IPS-15b (cell line): ENCODE results near the gene CSRNP2.

ENCODE experiments used
- H3K27me3 ChIP-seq: one replicate; pipeline ENCODE4 v1.6.1; 2013; ENCODE audit warnings: low read length; ENCODE audit not compliant: control insufficient read depth, insufficient read depth
- H3K36me3 ChIP-seq: one replicate; pipeline ENCODE4 v1.6.1; 2013; ENCODE audit warnings: low read length; ENCODE audit not compliant: control insufficient read depth, insufficient read depth
- H3K4me1 ChIP-seq: one replicate; pipeline ENCODE4 v1.6.1; 2013; ENCODE audit warnings: mild to moderate bottlenecking, low read length; ENCODE audit not compliant: control insufficient read depth, insufficient read depth
- H3K4me3 ChIP-seq: one replicate; pipeline ENCODE4 v1.5.1; 2013; ENCODE audit warnings: low read depth, low read length
- H3K9ac ChIP-seq: one replicate; pipeline ENCODE4 v1.6.1; 2013; ENCODE audit warnings: low read depth, mild to moderate bottlenecking, low read length
- H3K9me3 ChIP-seq: one replicate; pipeline ENCODE4 v1.6.1; 2013; ENCODE audit warnings: mild to moderate bottlenecking, low read length; ENCODE audit not compliant: control insufficient read depth, insufficient read depth

Gene CSRNP2

GRCh38 chr12:51076236-51076930 is 7.0 kb downstream of the CSRNP2 start:
- H3K36me3 ChIP-seq, result peaks cover 7% of the 10 kb centered on the region
- no peaks in the 10 kb centered on the region for H3K27me3 ChIP-seq
- H3K4me3 ChIP-seq, result no peak overlapping the region
- no peaks in the 10 kb centered on the region for H3K4me1 ChIP-seq
- no peak overlapping the region for H3K9ac ChIP-seq
- no peaks in the 10 kb centered on the region for H3K9me3 ChIP-seq

- H3K4me3 ChIP-seq, result no peak overlapping the region
- H3K27me3 ChIP-seq, result no peaks in the 10 kb centered on the region
- no peaks in the 10 kb centered on the region for H3K9me3 ChIP-seq
- H3K36me3 ChIP-seq, result peaks cover 12% of the 10 kb centered on the region
- no peak overlapping the region for H3K9ac ChIP-seq
- H3K4me1 ChIP-seq, result no peaks in the 10 kb centered on the region
Measured at GRCh38 chr12:51075390-51075789, 8.0 kb downstream of the CSRNP2 start.

GRCh38 chr12:51071663-51072062 is 11.7 kb downstream of the CSRNP2 start:
- Histone ChIP-seq H3K27me3 (no peaks in the 10 kb centered on the region), H3K4me1 (no peaks in the 10 kb centered on the region), H3K36me3 (peaks cover 23% of the 10 kb centered on the region), H3K9me3 (no peaks in the 10 kb centered on the region), H3K4me3 (no peak overlapping the region), H3K9ac (no peak overlapping the region)

GRCh38 chr12:51070004-51070403 is 13.4 kb downstream of the CSRNP2 start:
- Histone ChIP-seq H3K9me3 (no peaks in the 10 kb centered on the region), H3K9ac (no peak overlapping the region), H3K4me1 (no peaks in the 10 kb centered on the region), H3K36me3 (peaks cover 27% of the 10 kb centered on the region), H3K27me3 (no peaks in the 10 kb centered on the region), H3K4me3 (no peak overlapping the region)

GRCh38 chr12:51067771-51068170 is 15.6 kb downstream of the CSRNP2 start:
- Histone ChIP-seq H3K4me1 (no peaks in the 10 kb centered on the region), H3K36me3 (peaks cover 46% of the 10 kb centered on the region), H3K4me3 (no peak overlapping the region), H3K9me3 (no peaks in the 10 kb centered on the region), H3K27me3 (no peaks in the 10 kb centered on the region), H3K9ac (no peak overlapping the region)

- Histone ChIP-seq H3K27me3 (no peaks in the 10 kb centered on the region), H3K4me1 (no peaks in the 10 kb centered on the region), H3K9me3 (no peaks in the 10 kb centered on the region), H3K4me3 (no peak overlapping the region), H3K9ac (no peak overlapping the region), H3K36me3 (peaks cover 51% of the 10 kb centered on the region)
Measured at GRCh38 chr12:51067229-51067628, 16.2 kb downstream of the CSRNP2 start.

GRCh38 chr12:51065530-51065929 is 17.9 kb downstream of the CSRNP2 start:
- peaks cover 41% of the 10 kb centered on the region for H3K36me3 ChIP-seq

GRCh38 chr12:51062631-51063397 is 20.6 kb downstream of the CSRNP2 start:
- H3K9me3 ChIP-seq, result no peaks in the 10 kb centered on the region
- H3K9ac ChIP-seq, result no peak overlapping the region
- H3K4me3 ChIP-seq, result no peak overlapping the region
- no peaks in the 10 kb centered on the region for H3K4me1 ChIP-seq
- H3K36me3 ChIP-seq, result peaks cover 53% of the 10 kb centered on the region
- no peaks in the 10 kb centered on the region for H3K27me3 ChIP-seq

More at GRCh38 chr12:51065530-51065929, 17.9 kb downstream of the CSRNP2 start:
- Histone ChIP-seq H3K4me1 (no peaks in the 10 kb centered on the region), H3K4me3 (no peak overlapping the region), H3K27me3 (no peaks in the 10 kb centered on the region), H3K9ac (no peak overlapping the region), H3K9me3 (no peaks in the 10 kb centered on the region)

- no peaks in the 10 kb centered on the region for H3K27me3 ChIP-seq
- no peak overlapping the region for H3K4me3 ChIP-seq
- no peaks in the 10 kb centered on the region for H3K9me3 ChIP-seq
- H3K4me1 ChIP-seq, result no peaks in the 10 kb centered on the region
- peaks cover 44% of the 10 kb centered on the region for H3K36me3 ChIP-seq
- H3K9ac ChIP-seq, result no peak overlapping the region
Measured at GRCh38 chr12:51059086-51059485, 24.3 kb downstream of the CSRNP2 start.

- H3K4me1 ChIP-seq, result no peaks in the 10 kb centered on the region
- no peaks in the 10 kb centered on the region for H3K27me3 ChIP-seq
- H3K36me3 ChIP-seq, result peaks cover 36% of the 10 kb centered on the region
- no peak overlapping the region for H3K4me3 ChIP-seq
- no peaks in the 10 kb centered on the region for H3K9me3 ChIP-seq
- no peak overlapping the region for H3K9ac ChIP-seq
Measured at GRCh38 chr12:51056242-51056641, 27.2 kb downstream of the CSRNP2 start.

GRCh38 chr12:51055060-51055459 is 28.3 kb downstream of the CSRNP2 start:
- H3K27me3 ChIP-seq, result no peaks in the 10 kb centered on the region
- peaks cover 33% of the 10 kb centered on the region for H3K36me3 ChIP-seq
- H3K4me3 ChIP-seq, result no peak overlapping the region
- no peak overlapping the region for H3K9ac ChIP-seq
- no peaks in the 10 kb centered on the region for H3K4me1 ChIP-seq
- no peaks in the 10 kb centered on the region for H3K9me3 ChIP-seq

GRCh38 chr12:51051787-51052186 is 31.6 kb downstream of the CSRNP2 start:
- Histone ChIP-seq H3K36me3 (peaks cover 21% of the 10 kb centered on the region), H3K4me3 (no peak overlapping the region)

More at GRCh38 chr12:51051787-51052186, 31.6 kb downstream of the CSRNP2 start:
- Histone ChIP-seq H3K4me1 (peaks cover 3% of the 10 kb centered on the region), H3K9ac (no peak overlapping the region), H3K27me3 (no peaks in the 10 kb centered on the region), H3K9me3 (no peaks in the 10 kb centered on the region)
